NCI-H2171 (cell line): ENCODE results near the gene ELAVL2.
A peak's percentile ranks its signal among the peaks of the same experiment; 100 is the strongest.

Experiments used
- DNase-seq: peaks from one replicate; lab custom pipeline; 2025; lab: John Stamatoyannopoulos, UW

The ELAVL2 gene

GRCh38 chr9:23721466-23721865 lies 104.6 kb downstream of the ELAVL2 start:
- no peak for DNase-seq

GRCh38 chr9:23717505-23717904 lies 108.5 kb downstream of the ELAVL2 start:
- no peak for DNase-seq

DNA sequence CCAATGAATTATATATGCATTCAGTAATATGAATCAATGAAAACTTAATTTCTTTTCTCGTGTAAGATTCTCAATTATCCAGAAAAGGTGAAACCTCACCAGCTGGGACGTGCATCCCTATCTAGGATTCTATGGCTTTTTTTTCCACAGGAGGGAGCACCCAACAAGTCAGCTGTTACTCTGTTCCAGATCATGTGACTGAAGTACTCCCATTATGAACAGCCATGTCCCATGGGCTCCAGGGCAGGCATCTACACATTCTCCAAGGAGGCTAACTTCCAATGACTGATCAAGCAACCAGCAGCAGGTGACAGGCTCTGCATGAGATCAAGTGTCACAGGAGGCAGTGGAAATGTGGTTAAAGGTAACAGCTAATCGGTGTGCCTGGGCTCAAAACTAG lies 118.8 kb downstream of the ELAVL2 start:
- DNase-seq, result no peak

- DNase-seq, result no peak
Observed at GRCh38 chr9:23702311-23702922, 123.6 kb downstream of the ELAVL2 start.

DNA sequence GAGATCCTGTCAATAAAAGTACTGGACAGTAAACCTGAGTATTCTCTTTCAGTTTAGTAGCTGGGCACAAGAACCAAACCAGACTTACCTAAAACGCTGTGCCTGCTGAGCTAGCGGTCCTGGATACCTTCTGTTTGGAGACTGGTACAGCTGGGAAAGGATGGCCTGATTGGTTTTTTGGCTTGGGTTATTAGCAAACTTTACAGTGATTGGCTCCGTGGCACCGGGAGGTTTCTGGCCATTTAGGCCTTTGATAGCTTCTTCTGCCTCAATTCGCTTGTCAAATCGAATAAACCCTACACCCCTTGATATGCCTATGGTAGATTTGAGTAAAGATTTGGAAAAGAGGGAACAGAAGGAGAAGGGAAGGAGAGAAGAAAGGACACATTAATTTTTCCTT lies 124.7 kb downstream of the ELAVL2 start:
- no peak for DNase-seq

- DNase-seq, result no peak
Observed at GRCh38 chr9:23700359-23700758, 125.7 kb downstream of the ELAVL2 start.

DNA sequence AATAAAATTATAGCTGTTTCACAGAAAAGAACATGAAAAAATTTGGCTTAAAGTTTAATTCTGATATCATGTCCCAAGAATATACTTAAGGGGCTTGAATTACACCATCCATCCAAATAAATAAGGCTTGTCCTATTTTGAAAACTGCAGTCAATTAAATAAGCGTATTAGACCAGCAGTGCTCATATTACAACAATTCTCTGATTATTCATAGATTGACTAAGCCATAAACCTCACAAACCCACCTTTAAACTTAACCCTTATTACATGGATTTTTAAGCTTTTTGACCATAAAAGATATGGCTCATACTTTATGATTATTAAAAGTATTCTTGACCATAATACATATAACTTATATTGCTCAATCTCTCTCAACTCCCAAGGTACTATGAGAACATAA lies 127.9 kb downstream of the ELAVL2 start:
- DNase-seq, result no peak

- DNase-seq, result no peak
Observed at GRCh38 chr9:23695572-23695971, 130.5 kb downstream of the ELAVL2 start.

DNA sequence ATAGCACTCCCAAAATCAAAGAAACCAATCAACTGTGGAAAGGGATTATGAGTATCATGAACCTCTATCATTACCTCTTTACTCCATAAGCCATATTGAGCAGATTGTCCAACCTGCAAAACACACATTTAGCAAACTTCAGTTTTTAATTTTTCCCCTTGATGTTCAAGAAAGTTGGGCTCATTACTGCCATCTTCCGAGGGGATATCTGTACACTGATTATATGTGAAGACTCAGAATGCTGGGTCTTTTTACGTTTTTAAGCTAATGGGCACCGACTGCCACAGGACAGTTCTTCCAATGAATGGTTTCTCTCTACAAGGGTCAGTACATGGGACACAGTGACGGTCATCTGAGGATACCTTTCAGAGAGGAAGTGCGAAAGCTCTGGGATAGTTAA lies 132.7 kb downstream of the ELAVL2 start:
- DNase-seq, result no peak

- DNase-seq, result no peak
Observed at GRCh38 chr9:23686896-23687295, 139.1 kb downstream of the ELAVL2 start.

DNA sequence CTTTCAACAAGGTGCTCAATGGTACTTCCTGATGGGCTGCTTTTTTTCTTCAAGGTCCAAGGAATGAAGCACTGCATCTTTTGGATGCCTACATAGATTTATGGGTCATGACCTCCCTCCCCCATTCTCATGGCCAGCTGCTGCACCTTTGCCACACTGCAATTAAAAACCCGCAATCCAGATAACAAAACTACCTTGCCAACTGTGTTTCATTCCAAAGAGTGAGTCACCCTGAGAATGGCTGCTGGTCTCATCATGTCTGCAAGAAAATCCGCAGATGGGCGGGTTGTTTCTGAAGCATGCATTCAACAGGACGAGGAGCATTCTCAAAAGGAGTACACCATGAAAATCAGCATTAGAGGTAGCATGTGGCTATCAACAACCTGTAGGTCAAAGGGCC lies 139.8 kb downstream of the ELAVL2 start:
- no peak for DNase-seq

DNA sequence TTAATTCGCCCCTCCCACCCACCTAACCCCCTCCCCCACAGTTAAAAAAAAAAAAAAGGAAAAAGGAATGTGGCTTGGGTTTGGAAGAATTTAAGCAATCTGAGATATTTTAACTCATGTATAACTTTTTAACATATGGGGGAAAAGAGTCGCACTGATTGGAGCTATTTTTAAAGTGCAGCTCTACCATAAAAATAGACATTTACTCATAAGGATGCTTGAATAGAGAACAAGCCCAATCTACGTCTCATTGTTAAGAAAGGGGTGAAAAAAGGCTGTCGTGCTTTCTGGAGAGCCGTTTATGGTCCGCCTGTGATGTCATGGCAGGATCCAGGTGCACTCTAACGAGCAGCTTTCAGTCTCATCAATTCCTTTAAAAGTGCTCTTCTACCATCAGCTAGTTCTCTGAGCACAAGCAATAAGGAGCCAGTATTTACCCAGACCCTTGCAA lies 142.4 kb downstream of the ELAVL2 start:
- DNase-seq, result no peak

- DNase-seq, result no peak
Observed at GRCh38 chr9:23682891-23683431, 143.1 kb downstream of the ELAVL2 start.

DNA sequence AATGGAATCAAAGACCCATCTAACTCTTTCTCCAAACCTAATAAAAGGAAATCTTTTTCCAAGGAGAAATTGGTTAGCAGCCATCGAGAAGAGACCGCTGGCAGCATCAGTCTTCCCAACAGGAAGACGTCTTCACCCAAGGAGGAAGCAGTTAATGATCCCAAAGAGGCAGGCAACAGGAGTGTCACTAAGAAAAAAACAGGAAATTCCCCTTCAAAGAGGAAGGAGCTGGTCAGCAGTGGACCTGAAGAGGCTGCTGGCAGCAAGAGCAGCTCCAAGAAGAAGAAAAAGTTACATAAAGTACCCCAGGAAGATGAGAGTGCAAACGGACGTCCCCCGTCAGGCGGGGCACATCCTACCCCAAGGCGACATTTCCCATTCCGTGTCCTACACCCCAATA lies 143.7 kb downstream of the ELAVL2 start:
- no peak for DNase-seq

DNA sequence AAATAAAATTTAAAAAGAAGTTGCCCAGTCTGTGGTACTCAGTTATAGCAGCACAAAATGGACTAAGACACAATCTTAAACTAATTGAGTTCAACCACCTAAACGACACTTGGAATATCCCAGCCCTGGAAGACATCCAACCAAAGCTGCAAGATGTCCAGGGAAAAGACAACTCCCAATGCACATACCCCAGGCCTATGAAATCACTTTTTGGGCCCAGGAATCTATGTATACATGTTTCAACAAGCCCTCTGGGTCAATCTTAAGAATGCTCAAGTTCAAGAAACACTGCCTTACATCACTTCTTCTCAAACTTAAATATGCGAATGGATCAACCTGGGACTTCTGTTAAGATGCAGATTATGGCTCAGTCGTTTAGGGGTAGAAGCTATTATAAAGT lies 148.6 kb downstream of the ELAVL2 start:
- no peak for DNase-seq

DNA sequence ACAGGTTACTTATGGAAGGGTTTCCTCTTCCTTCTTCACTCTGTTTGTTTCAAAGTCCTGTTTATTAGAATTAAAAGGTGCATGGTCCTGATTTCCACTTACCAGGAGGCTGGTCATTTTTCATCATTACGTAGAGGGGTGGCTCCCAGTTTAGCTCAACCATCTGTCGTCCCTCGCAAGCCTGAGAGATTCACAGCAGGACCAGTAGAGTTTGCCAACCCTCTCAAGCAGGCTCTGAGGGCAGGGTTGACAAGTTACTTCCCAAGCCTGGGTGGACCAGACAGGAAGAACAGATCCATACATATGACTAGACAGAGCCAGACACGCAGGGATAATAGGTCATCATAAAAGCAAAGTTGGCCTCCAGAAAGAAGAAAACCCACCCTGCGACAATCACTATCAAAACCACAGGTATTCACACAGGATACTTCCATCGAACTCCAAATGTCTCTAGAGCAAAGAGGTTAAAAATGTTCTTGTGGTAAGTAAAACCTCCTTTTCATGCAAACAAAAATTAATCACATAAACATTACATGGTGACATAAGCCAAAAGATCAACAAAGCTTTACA lies 151.9 kb downstream of the ELAVL2 start:
- no peak for DNase-seq

- DNase-seq, result peak; percentile 14
Observed at GRCh38 chr9:23672151-23672550, 153.9 kb downstream of the ELAVL2 start.

DNA sequence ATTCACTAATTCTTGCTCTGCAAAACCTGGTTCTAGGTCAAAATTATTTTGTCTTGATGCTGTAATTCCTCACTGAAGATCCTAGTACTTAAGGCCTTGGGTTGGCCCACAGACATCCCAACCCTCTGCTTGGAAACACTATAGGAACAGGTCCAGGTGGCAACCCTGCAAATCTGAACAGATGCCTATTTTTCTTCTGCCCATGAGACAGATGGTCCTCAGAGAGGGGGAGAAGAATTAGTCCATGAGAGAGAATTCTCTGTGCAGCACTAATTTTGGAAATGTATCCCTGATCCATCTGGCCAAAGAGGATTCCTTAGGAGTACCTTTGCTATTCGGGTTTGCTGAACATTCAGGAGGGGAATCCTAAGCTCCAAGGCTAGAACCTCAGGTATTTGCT lies 156.3 kb downstream of the ELAVL2 start:
- peak; percentile 28 for DNase-seq

DNA sequence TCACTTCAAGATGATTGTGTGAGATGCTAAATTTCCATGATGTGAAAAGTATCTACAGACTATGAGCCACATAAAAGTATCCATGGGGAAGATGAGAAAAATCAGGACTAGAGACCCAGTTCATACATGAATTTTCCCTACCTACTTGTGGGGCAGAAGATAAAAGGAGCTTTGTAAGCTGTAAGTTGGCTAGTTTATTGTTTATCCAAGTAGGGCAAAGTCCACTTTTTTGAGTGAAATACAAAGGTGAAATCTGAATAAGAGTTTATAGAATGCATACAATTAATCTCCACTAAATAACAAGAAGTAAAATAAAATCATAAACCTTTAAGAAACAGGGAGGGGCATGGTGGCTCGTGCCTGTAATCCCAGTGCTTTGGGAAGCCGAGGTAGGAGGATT lies 160.4 kb downstream of the ELAVL2 start:
- DNase-seq, result no peak

- no peak for DNase-seq
Observed at GRCh38 chr9:23665051-23665450, 161.0 kb downstream of the ELAVL2 start.

DNA sequence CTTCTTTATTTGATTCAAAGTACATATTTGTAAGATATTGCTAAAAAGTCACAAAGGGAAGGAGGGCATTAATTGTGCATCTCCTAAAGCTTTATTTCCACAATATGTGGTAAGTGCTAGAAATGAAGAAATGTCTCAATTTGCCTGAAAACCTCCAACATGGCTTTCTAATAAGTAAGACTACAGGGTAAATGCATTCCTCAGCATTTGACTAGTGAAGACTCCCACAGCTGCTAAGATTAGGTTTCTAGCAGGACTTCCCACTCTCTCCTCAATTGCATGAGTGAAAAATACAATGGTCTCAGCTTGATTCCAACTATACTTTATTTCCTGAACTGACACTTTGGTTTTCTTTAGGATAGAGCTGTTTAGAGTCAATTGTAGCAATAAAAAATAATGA lies 162.1 kb downstream of the ELAVL2 start:
- DNase-seq, result no peak

- no peak for DNase-seq
Observed at GRCh38 chr9:23663536-23663935, 162.5 kb downstream of the ELAVL2 start.

GRCh38 chr9:23663125-23663524 lies 162.9 kb downstream of the ELAVL2 start:
- no peak for DNase-seq

DNA sequence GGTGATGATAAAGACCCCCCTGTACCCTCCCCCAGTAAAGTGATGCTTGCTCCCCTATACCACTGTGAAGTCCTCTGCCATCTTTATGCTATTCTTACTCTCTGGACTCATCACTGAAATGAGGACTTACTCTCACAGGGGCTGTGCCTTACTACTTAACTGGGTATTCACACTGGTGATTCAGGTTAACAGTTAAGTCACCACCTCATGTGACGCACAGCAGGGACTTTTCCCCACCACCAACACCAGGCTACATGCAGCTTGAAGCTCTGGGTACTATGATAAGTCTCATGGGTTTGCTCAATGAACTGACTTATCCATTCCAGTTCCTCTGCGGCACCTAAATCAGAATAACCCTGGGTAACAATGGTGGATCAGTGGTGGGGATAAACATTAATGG lies 163.7 kb downstream of the ELAVL2 start:
- DNase-seq, result no peak
